Lower leg skin (tissue), 4 donors: Measurements from ENCODE around the gene NOL11. TPM values are rescaled to one million over a fixed set of nuclear protein-coding genes. Genes with fewer than 3 reads are reported as not detected.

ENCODE experiments used
- DNase-seq, 2 donors: peaks; one replicate each; pipeline ENCODE4 v3.0.0-alpha.2; 2019; ENCODE audit warnings: low spot score in 2 of 2
- H3K4me3 ChIP-seq: fragments of 200-600 bp; sonication (generic); 2 replicates; pipeline ENCODE4 v1.5.1; 2017; ENCODE audit warnings: mild to moderate bottlenecking, low read depth; ENCODE audit not compliant: poor library complexity, severe bottlenecking
- CTCF ChIP-seq, 3 donors: fragments of 450-650 bp; IDR thresholded peaks; one replicate each; pipeline ENCODE4 v1.5.1; 2016; ENCODE audit warnings: antibody characterized with exemption in 3 of 3, mild to moderate bottlenecking in 3 of 3, moderate library complexity in 2 of 3
- POLR2A ChIP-seq, 2 donors: fragments of 450-650 bp; IDR thresholded peaks; one replicate each; pipeline ENCODE4 v1.6.1; 2016 to 2017; ENCODE audit warnings: antibody characterized with exemption in 2 of 2, mild to moderate bottlenecking in 1 of 2, moderate library complexity in 1 of 2
- WGBS, 2 donors: methylation state at CpG; one replicate each; pipeline ENCODE4 v1.1.5; 2018; 5-methylcytosine and 5-hydroxymethylcytosine counted together
- intact Hi-C: fragments of 100-400 bp; cut with DNase I; formaldehyde crosslinking; loops from one replicate; pipeline ENCODE4 v1.15.0; 2023; ENCODE audit warnings: low total_unique reads
- total RNA-seq, 4 donors: library from RNA; depleted of rRNA; stranded (reverse); fragments of >200 nt; gene quantifications; one replicate each; pipeline ENCODE4 v1.1.0, GENCODE V29; 2016

Gene NOL11
- total RNA-seq, 4 donors from 2014 or later = 22.6 to 38.8 (median 30.1) TPM

GRCh38 chr17:67686241-67686640 lies 31.5 kb upstream of the NOL11 start:
- no peak overlapping the region for H3K4me3 ChIP-seq
- no peak for DNase-seq
- intact Hi-C loops = no loop called here
- 69 to 73% methylated on average over 2 of the region's 2 CpGs for WGBS, 2 donors
- TF ChIP-seq CTCF (IDR thresholded peaks at IDR 0.05) = no peak
- TF ChIP-seq POLR2A (IDR thresholded peaks at IDR 0.05) = no peak

- no peak for TF ChIP-seq POLR2A (IDR thresholded peaks at IDR 0.05)
- no peak for TF ChIP-seq CTCF (IDR thresholded peaks at IDR 0.05)
- intact Hi-C loops = no loop called here
- H3K4me3 ChIP-seq = no peak overlapping the region
- peak in 1 of 2 donors; percentile 10 for DNase-seq
- WGBS, 2 donors = 74 to 80% methylated on average over 2 of the region's 2 CpGs
These were observed 30.2 kb upstream of the NOL11 start for GRCh38 chr17:67687511-67687910.

GRCh38 chr17:67689534-67690177 lies 28.1 kb upstream of the NOL11 start:
- H3K4me3 ChIP-seq = no peak overlapping the region
- intact Hi-C loops = loop anchor here (5.0 kb wide), 1 partner anchor 312 kb away; the partner anchor contains the start of gene PITPNC1
- peak in 1 of 2 donors; percentile 51 for DNase-seq
- TF ChIP-seq CTCF (IDR thresholded peaks at IDR 0.05) (peak in 1 of 3 donors; percentile 49), POLR2A (IDR thresholded peaks at IDR 0.05) (no peak)
- 41 to 44% methylated on average over 2 of the region's 2 CpGs for WGBS, 2 donors

DNA sequence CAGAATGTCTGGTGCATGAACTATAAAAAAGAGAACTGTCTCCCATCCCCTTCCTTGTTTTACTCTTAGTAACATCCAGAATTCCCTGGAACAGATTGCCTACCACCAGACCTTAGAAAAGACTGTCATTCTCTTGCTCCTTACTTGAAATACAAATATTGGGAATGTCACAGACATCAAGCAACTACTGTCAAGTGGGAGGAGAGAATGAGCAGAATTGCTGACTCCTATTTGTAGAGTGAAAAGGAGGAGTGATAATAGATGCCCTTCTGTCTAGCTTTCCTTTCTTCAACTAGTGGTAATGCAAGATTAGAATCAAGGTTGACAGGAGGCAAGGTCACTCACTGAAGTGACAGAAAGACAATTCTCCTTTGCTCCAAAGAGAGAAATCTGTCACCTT lies 23.9 kb upstream of the NOL11 start:
- DNase-seq = no peak
- intact Hi-C loops = loop anchor here (5.0 kb wide), 1 partner anchor 317 kb away; the partner anchor contains the start of gene PITPNC1
- TF ChIP-seq POLR2A (IDR thresholded peaks at IDR 0.05) = no peak
- TF ChIP-seq CTCF (IDR thresholded peaks at IDR 0.05) = no peak
- H3K4me3 ChIP-seq = no peak overlapping the region

GRCh38 chr17:67696347-67696746 lies 21.4 kb upstream of the NOL11 start:
- DNase-seq = no peak
- TF ChIP-seq CTCF (IDR thresholded peaks at IDR 0.05) (no peak), POLR2A (IDR thresholded peaks at IDR 0.05) (no peak)
- 63 to 68% methylated on average over 3 of the region's 3 CpGs for WGBS, 2 donors
- no peak overlapping the region for H3K4me3 ChIP-seq
- intact Hi-C loops = no loop called here
